HG03159 (cell line): Measurements from ENCODE around the gene DACT2.
"Not testable (repeated sequence)": the region's sequence is repeated elsewhere in the genome, so short reads cannot be mapped to it uniquely, and the experiment has no call there.

Experiments used
- ATAC-seq: cut with Tn5 transposase; IDR thresholded peaks from one replicate; pipeline ENCODE4 v1.9.1; 2021; ENCODE audit warnings: mild to moderate bottlenecking, moderate library complexity; ENCODE audit not compliant: unreplicated experiment

Gene DACT2

GRCh38 chr6:168285456-168285855, 34.1 kb downstream of the DACT2 start:
- no peak for ATAC-seq

GRCh38 chr6:168284187-168284586, 35.4 kb downstream of the DACT2 start:
- ATAC-seq: no peak

- ATAC-seq: no peak
Measured at GRCh38 chr6:168283686-168284025, 35.9 kb downstream of the DACT2 start.

GRCh38 chr6:168282985-168283685, 36.4 kb downstream of the DACT2 start:
- ATAC-seq: no peak

- ATAC-seq: no peak
Measured at GRCh38 chr6:168281826-168282225, 37.8 kb downstream of the DACT2 start.

GRCh38 chr6:168281314-168281713, 38.3 kb downstream of the DACT2 start:
- not testable (repeated sequence) for ATAC-seq

GRCh38 chr6:168280899-168281245, 38.7 kb downstream of the DACT2 start:
- no peak for ATAC-seq

GRCh38 chr6:168280020-168280898, 39.3 kb downstream of the DACT2 start:
- no peak for ATAC-seq

GRCh38 chr6:168279403-168279935, 40.1 kb downstream of the DACT2 start:
- ATAC-seq: no peak

GRCh38 chr6:168278904-168279303, 40.7 kb downstream of the DACT2 start:
- ATAC-seq: no peak

GRCh38 chr6:168277274-168277669, 42.3 kb downstream of the DACT2 start:
- ATAC-seq: no peak

- no peak for ATAC-seq
Measured at GRCh38 chr6:168276576-168277273, 42.9 kb downstream of the DACT2 start.

- no peak for ATAC-seq
Measured at GRCh38 chr6:168275168-168275567, 44.4 kb downstream of the DACT2 start.

GRCh38 chr6:168274037-168274952, 45.3 kb downstream of the DACT2 start:
- ATAC-seq: no peak

- no peak for ATAC-seq
Measured at GRCh38 chr6:168273441-168274036, 46.0 kb downstream of the DACT2 start.

GRCh38 chr6:168272415-168273325, 46.9 kb downstream of the DACT2 start:
- ATAC-seq: no peak

- no peak for ATAC-seq
Measured at GRCh38 chr6:168270274-168271172, 49.1 kb downstream of the DACT2 start.
